H9 (cell line): ENCODE data around the gene RASSF7. TPM values are rescaled to one million over a fixed set of nuclear protein-coding genes. Genes with fewer than 3 reads are reported as not detected.

Source experiments
- DNase-seq: peaks from one replicate; pipeline ENCODE4 v3.0.0-alpha.2; 2017
- H2AFZ ChIP-seq: one replicate; pipeline ENCODE4 v1.6.1; 2013; ENCODE audit warnings: mild to moderate bottlenecking, low read length, control low read depth, moderate library complexity
- H2AK5ac ChIP-seq: 2 replicates; pipeline ENCODE4 v1.6.1; 2013; ENCODE audit warnings: low read length, control low read depth, mixed read lengths; ENCODE audit not compliant: insufficient read length
- H2BK120ac ChIP-seq: one replicate; pipeline ENCODE4 v1.6.1; 2013; ENCODE audit warnings: low read depth, mild to moderate bottlenecking, low read length, control low read depth, inconsistent platforms; ENCODE audit not compliant: poor library complexity, severe bottlenecking
- H2BK12ac ChIP-seq: 2 replicates; pipeline ENCODE4 v1.6.1; 2013; ENCODE audit warnings: low read length, control low read depth, mixed read lengths, low read depth; ENCODE audit not compliant: insufficient read length
- H2BK15ac ChIP-seq: 2 replicates; pipeline ENCODE4 v1.6.1; 2013; ENCODE audit warnings: low read depth, low read length, control low read depth
- H2BK20ac ChIP-seq: one replicate; pipeline ENCODE4 v1.6.1; 2013; ENCODE audit warnings: low read depth, mild to moderate bottlenecking, low read length, control low read depth, inconsistent platforms; ENCODE audit not compliant: poor library complexity, severe bottlenecking
- H2BK5ac ChIP-seq: 2 replicates; pipeline ENCODE4 v1.6.1; 2013; ENCODE audit warnings: low read length, control low read depth, mixed read lengths; ENCODE audit not compliant: insufficient read length
- H3K14ac ChIP-seq: 2 replicates; pipeline ENCODE4 v1.6.1; 2013; ENCODE audit warnings: low read length, control low read depth; ENCODE audit not compliant: insufficient read depth
- H3K18ac ChIP-seq: 2 replicates; pipeline ENCODE4 v1.6.1; 2013; ENCODE audit warnings: low read depth, mild to moderate bottlenecking, mixed read lengths, low read length, control low read depth; ENCODE audit not compliant: insufficient read length
- H3K23ac ChIP-seq: 2 replicates; pipeline ENCODE4 v1.6.1; 2013; ENCODE audit warnings: low read length, control low read depth, mixed read lengths, low read depth; ENCODE audit not compliant: insufficient read length
- H3K23me2 ChIP-seq: 2 replicates; pipeline ENCODE4 v1.6.1; 2013; ENCODE audit warnings: low read depth, mild to moderate bottlenecking, mixed read lengths, low read length, control low read depth; ENCODE audit not compliant: insufficient read length, poor library complexity, severe bottlenecking
- H3K27ac ChIP-seq: 2 replicates; pipeline ENCODE4 v1.5.1; 2013; ENCODE audit warnings: low read length, control low read depth, mixed read lengths, low read depth; ENCODE audit not compliant: insufficient read length
- H3K27me3 ChIP-seq: 2 replicates; pipeline ENCODE4 v1.6.1; 2013; ENCODE audit warnings: low read length, control low read depth, inconsistent platforms; ENCODE audit not compliant: insufficient read depth
- H3K4ac ChIP-seq: 2 replicates; pipeline ENCODE4 v1.6.1; 2013; ENCODE audit warnings: low read depth, mild to moderate bottlenecking, control low read depth, inconsistent platforms, low read length, moderate library complexity
- H3K4me1 ChIP-seq: 2 replicates; pipeline ENCODE4 v1.6.1; 2013; ENCODE audit warnings: low read length, control low read depth, inconsistent platforms; ENCODE audit not compliant: insufficient read depth
- H3K4me2 ChIP-seq: 2 replicates; pipeline ENCODE4 v1.6.1; 2013; ENCODE audit warnings: low read length, control low read depth, mixed read lengths; ENCODE audit not compliant: insufficient read length, insufficient read depth
- H3K56ac ChIP-seq: 2 replicates; pipeline ENCODE4 v1.6.1; 2013; ENCODE audit warnings: low read depth, mild to moderate bottlenecking, mixed read lengths, low read length, control low read depth; ENCODE audit not compliant: insufficient read length
- H3K79me1 ChIP-seq: 2 replicates; pipeline ENCODE4 v1.6.1; 2013; ENCODE audit warnings: low read depth, mild to moderate bottlenecking, moderate library complexity, low read length, control low read depth, inconsistent platforms; ENCODE audit not compliant: insufficient read depth, poor library complexity, severe bottlenecking
- H3K79me2 ChIP-seq: 2 replicates; pipeline ENCODE4 v1.6.1; 2013; ENCODE audit warnings: low read length, control low read depth, inconsistent platforms; ENCODE audit not compliant: insufficient read depth
- H3K9ac ChIP-seq: 2 replicates; pipeline ENCODE4 v1.6.1; 2013; ENCODE audit warnings: low read length, control low read depth, mixed read lengths; ENCODE audit not compliant: insufficient read length; ENCODE audit errors: extremely low read depth
- H3K9me3 ChIP-seq: one replicate; pipeline ENCODE4 v1.6.1; 2013; ENCODE audit warnings: low read depth, low read length, inconsistent platforms; ENCODE audit not compliant: control insufficient read depth
- H3T11ph ChIP-seq: one replicate; pipeline ENCODE4 v1.6.1; 2013; ENCODE audit warnings: mild to moderate bottlenecking, low read length, control low read depth, inconsistent platforms
- H4K20me1 ChIP-seq: one replicate; pipeline ENCODE4 v1.6.1; 2013; ENCODE audit not compliant: control insufficient read depth, insufficient read length, insufficient read depth
- H4K5ac ChIP-seq: 2 replicates; pipeline ENCODE4 v1.6.1; 2013; ENCODE audit warnings: low read depth, mild to moderate bottlenecking, mixed read lengths, low read length, control low read depth; ENCODE audit not compliant: insufficient read length
- H4K8ac ChIP-seq: replicated peaks from 2 replicates; pipeline ENCODE4 v1.6.1; 2013; ENCODE audit warnings: low read length, control low read depth, mixed read lengths, low read depth; ENCODE audit not compliant: insufficient read length
- H4K91ac ChIP-seq: 2 replicates; pipeline ENCODE4 v1.6.1; 2013; ENCODE audit warnings: low read depth, mild to moderate bottlenecking, moderate library complexity, mixed read lengths, low read length, control low read depth; ENCODE audit not compliant: insufficient read length
- H3K27ac Mint-ChIP-seq, 3 experiments: 2 replicates in 2 of 3; 3 replicates in 1 of 3; pipeline ENCODE4 v1.8.0; 2020 to 2021; ENCODE audit warnings: mixed read lengths in 3 of 3, mild to moderate bottlenecking in 1 of 3, moderate library complexity in 1 of 3
- H3K27me3 Mint-ChIP-seq: 2 replicates; pipeline ENCODE4 v1.8.0; 2021; ENCODE audit warnings: low read depth, mild to moderate bottlenecking, moderate library complexity, mixed read lengths
- H3K36me3 Mint-ChIP-seq, 3 experiments: 2 replicates in 2 of 3; 3 replicates in 1 of 3; pipeline ENCODE4 v1.8.0; 2020 to 2021; ENCODE audit warnings: low read depth in 3 of 3, mixed read lengths in 3 of 3; ENCODE audit not compliant: insufficient read depth in 1 of 3
- H3K4me1 Mint-ChIP-seq, 2 experiments: 2 replicates each; pipeline ENCODE4 v1.8.0; 2020; ENCODE audit warnings: mixed read lengths in 2 of 2
- H3K4me3 Mint-ChIP-seq, 2 experiments: 2 replicates in 1 of 2; 3 replicates in 1 of 2; pipeline ENCODE4 v1.8.0; 2020 to 2021; ENCODE audit warnings: mild to moderate bottlenecking in 2 of 2, mixed read lengths in 2 of 2, moderate library complexity in 1 of 2
- H3K9me3 Mint-ChIP-seq, 2 experiments: 2 replicates in 1 of 2; 3 replicates in 1 of 2; pipeline ENCODE4 v1.8.0; 2020; ENCODE audit warnings: mild to moderate bottlenecking in 2 of 2, mixed read lengths in 2 of 2, moderate library complexity in 1 of 2
- CTCF ChIP-seq: fragments of 200-600 bp; sonication (generic); conservative IDR thresholded peaks from 3 replicates; pipeline ENCODE4 v1.8.0; 2021; ENCODE audit warnings: antibody characterized with exemption, mild to moderate bottlenecking
- WGBS: extraction: QIAGEN DNeasy Blood & Tissue Kit; methylation state at CpG from one replicate; pipeline ENCODE4 v1.1.7; 2013; ENCODE audit warnings: missing lambda C conversion rate, low lambda C conversion rate, mixed read lengths; ENCODE audit not compliant: insufficient read length; ENCODE audit errors: extremely low coverage; 5-methylcytosine and 5-hydroxymethylcytosine counted together
- total RNA-seq: library from RNA; stranded (reverse); gene quantifications from 2 replicates; pipeline ENCODE4 v1.2.1, GENCODE V29; 2021

Gene RASSF7
- total RNA-seq, 1 experiment from 2014 or later, result 26.3 TPM

GRCh38 chr11:532986-533585, 27.7 kb upstream of the RASSF7 start:
- Mint-ChIP-seq H3K4me3 (peak overlapping the region in 1 of 2 experiments; percentile 26; a peak in 2 of 5 replicates), H3K27ac (no peak overlapping the region), H3K36me3 (peaks cover 5 to 18% (median 10%) of the 10 kb centered on the region in 3 experiments; a peak in 5 of 7 replicates), H3K4me1 (peaks cover 6 to 8% of the 10 kb centered on the region in 2 experiments; a peak in 2 of 4 replicates), H3K27me3 (peaks cover 9% of the 10 kb centered on the region), H3K9me3 (peaks cover 0 to 2% of the 10 kb centered on the region in 2 experiments; a peak in 1 of 5 replicates)
- H2BK12ac ChIP-seq, result no peak overlapping the region
- H4K5ac ChIP-seq, result no peak overlapping the region
- H3K79me2 ChIP-seq, result no peaks in the 10 kb centered on the region
- H3K23me2 ChIP-seq, result peaks cover 19% of the 10 kb centered on the region
- no peak overlapping the region for H3K18ac ChIP-seq
- no peak overlapping the region for H3K56ac ChIP-seq
- WGBS, result no CpG with 5 or more reads among the region's 33 CpGs
- no peaks in the 10 kb centered on the region for H3K4me1 ChIP-seq
- no peak overlapping the region for H3K23ac ChIP-seq
- H3K14ac ChIP-seq, result no peak overlapping the region; the same call in 1 of the 2 replicates
- H2BK120ac ChIP-seq, result no peak overlapping the region
- H4K8ac ChIP-seq, result no peak overlapping the region
- no peaks in the 10 kb centered on the region for H3K79me1 ChIP-seq
- no peak overlapping the region for H2BK15ac ChIP-seq
- H3K9me3 ChIP-seq, result no peaks in the 10 kb centered on the region
- no peak overlapping the region for H4K91ac ChIP-seq
- DNase-seq, result no peak
- no peak overlapping the region for H2AFZ ChIP-seq
- H4K20me1 ChIP-seq, result no peaks in the 10 kb centered on the region
- H3K4me2 ChIP-seq, result no peak overlapping the region
- no peaks in the 10 kb centered on the region for H3K27me3 ChIP-seq
- no peak overlapping the region for H3K9ac ChIP-seq
- TF ChIP-seq CTCF, result no peak
- H3K27ac ChIP-seq, result no peak overlapping the region
- H2AK5ac ChIP-seq, result no peak overlapping the region
- no peak overlapping the region for H2BK5ac ChIP-seq
- no peak overlapping the region for H3K4ac ChIP-seq
- H2BK20ac ChIP-seq, result no peak overlapping the region
- H3T11ph ChIP-seq, result no peak overlapping the region
